ENCODE measurements around the gene CLDN10.

DNA sequence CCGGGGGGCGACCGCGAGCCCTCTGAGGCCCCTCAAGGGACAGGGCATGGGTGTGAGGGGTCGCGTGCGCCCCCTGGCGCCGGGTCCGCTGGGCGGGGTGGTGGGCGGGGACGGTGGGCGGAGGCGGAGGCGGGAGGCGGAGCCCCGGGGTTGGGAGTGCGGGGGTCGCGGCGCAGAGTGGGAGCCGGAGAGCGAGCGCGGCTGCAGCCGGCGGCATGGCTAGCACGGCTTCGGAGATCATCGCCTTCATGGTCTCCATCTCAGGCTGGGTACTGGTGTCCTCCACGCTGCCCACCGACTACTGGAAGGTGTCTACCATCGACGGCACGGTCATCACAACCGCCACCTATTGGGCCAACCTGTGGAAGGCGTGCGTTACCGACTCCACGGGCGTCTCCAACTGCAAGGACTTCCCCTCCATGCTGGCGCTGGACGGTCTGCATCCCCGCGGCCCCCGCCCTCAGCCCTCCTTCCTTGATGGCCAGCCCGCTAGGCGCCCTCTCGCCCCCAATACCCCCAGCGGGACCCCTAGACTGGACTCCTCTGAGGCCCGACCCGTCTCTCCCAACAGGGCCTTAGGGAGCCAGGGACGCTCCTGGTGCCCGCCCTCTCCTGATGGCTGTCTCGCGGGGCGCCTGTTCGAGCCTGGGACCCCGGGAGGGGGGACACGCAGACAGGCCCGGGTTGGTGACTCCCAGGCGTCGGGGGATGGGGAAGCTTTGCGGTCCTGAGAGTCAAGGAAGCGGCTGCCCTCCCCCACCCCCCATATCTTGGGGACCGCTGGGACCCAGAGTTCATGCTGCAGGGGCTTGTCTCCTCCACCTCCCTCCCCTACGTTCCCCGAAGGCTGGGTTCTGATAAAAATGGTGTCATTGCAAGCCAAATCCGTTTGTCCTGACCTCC, at the start of gene CLDN10:
- TF ChIP-seq, protein P1, sequence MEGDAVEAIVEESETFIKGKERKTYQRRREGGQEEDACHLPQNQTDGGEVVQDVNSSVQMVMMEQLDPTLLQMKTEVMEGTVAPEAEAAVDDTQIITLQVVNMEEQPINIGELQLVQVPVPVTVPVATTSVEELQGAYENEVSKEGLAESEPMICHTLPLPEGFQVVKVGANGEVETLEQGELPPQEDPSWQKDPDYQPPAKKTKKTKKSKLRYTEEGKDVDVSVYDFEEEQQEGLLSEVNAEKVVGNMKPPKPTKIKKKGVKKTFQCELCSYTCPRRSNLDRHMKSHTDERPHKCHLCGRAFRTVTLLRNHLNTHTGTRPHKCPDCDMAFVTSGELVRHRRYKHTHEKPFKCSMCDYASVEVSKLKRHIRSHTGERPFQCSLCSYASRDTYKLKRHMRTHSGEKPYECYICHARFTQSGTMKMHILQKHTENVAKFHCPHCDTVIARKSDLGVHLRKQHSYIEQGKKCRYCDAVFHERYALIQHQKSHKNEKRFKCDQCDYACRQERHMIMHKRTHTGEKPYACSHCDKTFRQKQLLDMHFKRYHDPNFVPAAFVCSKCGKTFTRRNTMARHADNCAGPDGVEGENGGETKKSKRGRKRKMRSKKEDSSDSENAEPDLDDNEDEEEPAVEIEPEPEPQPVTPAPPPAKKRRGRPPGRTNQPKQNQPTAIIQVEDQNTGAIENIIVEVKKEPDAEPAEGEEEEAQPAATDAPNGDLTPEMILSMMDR (IDR thresholded peaks at IDR 0.05), result 0 out of 3 replicates have a peak, but pooled peaks have one; percentile 9
- TF ChIP-seq POLR2A (IDR thresholded peaks at IDR 0.05; ENCODE audit: low read length), result no peak
- no peak for TF ChIP-seq NFE2L2 (conservative IDR thresholded peaks at IDR 0.05; ENCODE audit: low read length)
- TF ChIP-seq CBX2 (IDR thresholded peaks at IDR 0.05; ENCODE audit: borderline replicate concordance, low read depth), result no peak
- TF ChIP-seq EP300 (IDR thresholded peaks at IDR 0.05), result no peak

All from A549 (cell line).